HepG2 (cell line): ENCODE results near the gene TAGLN2. TPM values are rescaled to one million over a fixed set of nuclear protein-coding genes. Genes with fewer than 3 reads are reported as not detected.

Experiments used
- ATAC-seq: fragments of 200-7000 bp; cut with Tn5 transposase; 3 replicates; pipeline ENCODE4 v1.9.1; 2020; ENCODE audit warnings: mild to moderate bottlenecking, moderate library complexity
- BruUV-seq: library from RNA; stranded (reverse); fragments of 400-500 nt; replicated peaks from 2 replicates; lab custom pipeline; 2021; lab: Mats Ljungman, UMichigan
- CTCF ChIA-PET: fragments of 300-600 bp; formaldehyde crosslinking; extraction: SDS; loops from one replicate; lab custom pipeline; 2021; ENCODE audit warnings: low total read pairs, inconsistent platforms, low intra/inter-chr PET ratio; lab: Yijun Ruan, JAX
- POLR2A ChIA-PET: fragments of 350-600 bp; sonication (Branson Sonifier 250); formaldehyde crosslinking; loops from one replicate; lab custom pipeline; 2020; ENCODE audit warnings: antibody characterized with exemption, inconsistent platforms; lab: Yijun Ruan, JAX
- DNase-seq: peaks from one replicate; pipeline ENCODE4 v3.0.0-alpha.2; 2015; ENCODE audit warnings: low spot score
- FAIRE-seq: peaks from 3 replicates; lab custom pipeline; 2011; peaks lifted over from hg19 to GRCh38; lab: Jason Lieb, UNC
- H2AFZ ChIP-seq: one replicate; pipeline ENCODE4 v1.6.1; 2011; ENCODE audit warnings: low read length, inconsistent platforms
- H3K27ac ChIP-seq: fragments of 300-600 bp; 3 replicates; pipeline ENCODE4 v1.8.0; 2011; ENCODE audit warnings: mixed run types, mild to moderate bottlenecking, mixed read lengths, low read length, inconsistent platforms; ENCODE audit not compliant: insufficient read depth; ENCODE audit errors: extremely low read length
- H3K27me3 ChIP-seq, 2 experiments: fragments of 200-600 bp in 1 of 2; 2 replicates in 1 of 2; 3 replicates in 1 of 2; pipeline versions ENCODE4 v1.6.0 to v1.8.0; 2011; ENCODE audit warnings: low read length in 2 of 2, mild to moderate bottlenecking in 2 of 2, moderate library complexity in 2 of 2, inconsistent platforms in 1 of 2; ENCODE audit not compliant: insufficient read depth in 2 of 2, control insufficient read depth in 1 of 2
- H3K36me3 ChIP-seq, 2 experiments: fragments of 200-600 bp in 1 of 2; replicated peaks in 1 of 2; 2 replicates in 1 of 2; 3 replicates in 1 of 2; pipeline versions ENCODE4 v1.5.1 to v1.8.0; 2011; ENCODE audit warnings: low read length in 2 of 2, inconsistent platforms in 1 of 2; ENCODE audit not compliant: insufficient read depth in 2 of 2, control insufficient read depth in 1 of 2
- H3K4me1 ChIP-seq: 2 replicates; pipeline ENCODE4 v1.5.1; 2012; ENCODE audit warnings: low read length, inconsistent platforms; ENCODE audit not compliant: insufficient read depth
- H3K4me2 ChIP-seq: 2 replicates; pipeline ENCODE4 v1.6.0; 2011; ENCODE audit warnings: low read depth, low read length, inconsistent platforms
- H3K4me3 ChIP-seq, 3 experiments: fragments of 200-600 bp in 1 of 3; sonication (generic), shearing (Covaris generic) in 1 of 3; replicated peaks in 1 of 3; 2 replicates each; pipeline ENCODE4 v1.5.1; 2011 to 2016; ENCODE audit warnings: low read length in 3 of 3, inconsistent platforms in 2 of 3, low read depth in 2 of 3, mild to moderate bottlenecking in 2 of 3, control low read depth in 1 of 3, mixed read lengths in 1 of 3; ENCODE audit not compliant: insufficient read depth in 1 of 3
- H3K79me2 ChIP-seq: one replicate; pipeline ENCODE4 v1.6.1; 2011; ENCODE audit warnings: low read length, inconsistent platforms; ENCODE audit not compliant: insufficient read depth
- H3K9ac ChIP-seq: 2 replicates; pipeline ENCODE4 v1.6.0; 2011; ENCODE audit warnings: mild to moderate bottlenecking, low read depth, low read length, inconsistent platforms; ENCODE audit not compliant: insufficient read depth
- H3K9me3 ChIP-seq: 2 replicates; pipeline ENCODE4 v1.5.1; 2012; ENCODE audit warnings: mild to moderate bottlenecking, low read length
- H4K20me1 ChIP-seq: 2 replicates; pipeline ENCODE4 v1.6.0; 2011; ENCODE audit warnings: inconsistent platforms, mild to moderate bottlenecking, low read length, moderate library complexity; ENCODE audit not compliant: insufficient read depth
- EED ChIP-seq: sonication (generic); formaldehyde crosslinking; IDR thresholded peaks from 2 replicates; pipeline ENCODE4 v1.5.0; 2020; ENCODE audit warnings: mild to moderate bottlenecking, missing genetic modification reagents
- PITX1 ChIP-seq: sonication (generic); formaldehyde crosslinking; IDR thresholded peaks from 2 replicates; pipeline ENCODE4 v1.5.1; 2020; ENCODE audit warnings: mild to moderate bottlenecking, missing genetic modification reagents
- RNF219 ChIP-seq: sonication (generic); formaldehyde crosslinking; IDR thresholded peaks from 2 replicates; pipeline ENCODE4 v1.5.0; 2020; ENCODE audit warnings: mild to moderate bottlenecking, missing genetic modification reagents
- ZFP82 ChIP-seq: sonication (generic); formaldehyde crosslinking; IDR thresholded peaks from 2 replicates; pipeline ENCODE4 v1.5.1; 2020; ENCODE audit warnings: mild to moderate bottlenecking, missing genetic modification reagents, borderline replicate concordance
- ZNF136 ChIP-seq: sonication (generic); formaldehyde crosslinking; IDR thresholded peaks from 2 replicates; pipeline ENCODE4 v1.8.1; 2022; ENCODE audit warnings: low read depth, mild to moderate bottlenecking, moderate library complexity, missing genetic modification reagents
- ZNF142 ChIP-seq: sonication (generic); formaldehyde crosslinking; IDR thresholded peaks from 2 replicates; pipeline ENCODE4 v1.4.0; 2020; ENCODE audit warnings: missing genetic modification reagents
- ZNF792 ChIP-seq: IDR thresholded peaks from 2 replicates; pipeline ENCODE4 v1.6.1; 2016
- WGBS: methylation state at CpG from one replicate; pipeline ENCODE4 v1.1.6; 2017; ENCODE audit warnings: low lambda C conversion rate; 5-methylcytosine and 5-hydroxymethylcytosine counted together
- in situ Hi-C: cut with HindIII; loops from 2 replicates; pipeline ENCODE4 v1.10.0; 2017; ENCODE audit warnings: low pct_unique_long_range_greater_than_20kb; ENCODE audit not compliant: extremely low pct_ligation_motif_present
- intact Hi-C: fragments of 100-400 bp; cut with micrococcal nuclease; formaldehyde crosslinking; loops from one replicate; pipeline ENCODE4 v1.10.0; 2022; ENCODE audit not compliant: unreplicated experiment
- polyA plus RNA-seq, 8 experiments: library from polyadenylated mRNA; depleted of rRNA in 3 of 8; stranded (reverse) in 7 of 8; unstranded in 1 of 8; fragments of >200 nt; fragmentation: Illumina TruSeq in 4 of 8; extraction: Trizol in 4 of 8; gene quantifications; 2 replicates each; pipeline versions ENCODE4 v1.2.1 to v1.2.3, GENCODE V29; 2011 to 2016; ENCODE audit warnings: low read depth in 4 of 8, missing spikeins in 1 of 8, mixed read lengths in 1 of 8; ENCODE audit not compliant: insufficient read depth in 1 of 8
- total RNA-seq, 5 experiments: library from RNA; depleted of rRNA; stranded (reverse); fragments of >200 nt; fragmentation: Illumina TruSeq; extraction: Trizol; gene quantifications; 2 replicates each; pipeline ENCODE4 v1.2.3, GENCODE V29; 2016; ENCODE audit warnings: low read depth in 1 of 5
- TF ChIP-seq, protein P1 (sequence below): IDR thresholded peaks from 2 replicates; pipeline ENCODE4 v1.6.1; 2018; ENCODE audit warnings: missing genetic modification reagents, mild to moderate bottlenecking, missing compliant biosample characterization

TAGLN2 gene
- total and polyA plus RNA-seq, 2 of the 13 experiments (the other 11 are each of a cell fraction or from before 2014, with no cell fraction given) = 6.7 to 17.2 TPM

- no peak for ATAC-seq
- no peaks in the 10 kb centered on the region for H3K36me3 ChIP-seq
- FAIRE-seq = no peak
- DNase-seq = no peak
- ChIA-PET POLR2A (no interaction called here), CTCF (no interaction called here)
- H2AFZ ChIP-seq = no peak overlapping the region
- in situ Hi-C loops = no loop called here
- H3K4me3 ChIP-seq = no peak overlapping the region
- no peak overlapping the region for H3K4me2 ChIP-seq
- H3K9ac ChIP-seq = no peak overlapping the region
- intact Hi-C loops = no loop called here
- TF ChIP-seq ZNF136 (CRISPR knock-in tag) (no peak), ZNF792 (CRISPR knock-in tag) (no peak)
- no TSS peak for BruUV-seq
- no peak overlapping the region for H3K27ac ChIP-seq
- no peaks in the 10 kb centered on the region for H4K20me1 ChIP-seq
- no peaks in the 10 kb centered on the region for H3K79me2 ChIP-seq
- H3K27me3 ChIP-seq = peaks cover 9 to 44% of the 10 kb centered on the region in 2 experiments
- WGBS = 75% methylated on average over 4 of the region's 18 CpGs
- peaks cover 25% of the 10 kb centered on the region for H3K4me1 ChIP-seq
- no peaks in the 10 kb centered on the region for H3K9me3 ChIP-seq
Measured at GRCh38 chr1:159928491-159929050, 3.3 kb upstream of the TAGLN2 start.

DNA sequence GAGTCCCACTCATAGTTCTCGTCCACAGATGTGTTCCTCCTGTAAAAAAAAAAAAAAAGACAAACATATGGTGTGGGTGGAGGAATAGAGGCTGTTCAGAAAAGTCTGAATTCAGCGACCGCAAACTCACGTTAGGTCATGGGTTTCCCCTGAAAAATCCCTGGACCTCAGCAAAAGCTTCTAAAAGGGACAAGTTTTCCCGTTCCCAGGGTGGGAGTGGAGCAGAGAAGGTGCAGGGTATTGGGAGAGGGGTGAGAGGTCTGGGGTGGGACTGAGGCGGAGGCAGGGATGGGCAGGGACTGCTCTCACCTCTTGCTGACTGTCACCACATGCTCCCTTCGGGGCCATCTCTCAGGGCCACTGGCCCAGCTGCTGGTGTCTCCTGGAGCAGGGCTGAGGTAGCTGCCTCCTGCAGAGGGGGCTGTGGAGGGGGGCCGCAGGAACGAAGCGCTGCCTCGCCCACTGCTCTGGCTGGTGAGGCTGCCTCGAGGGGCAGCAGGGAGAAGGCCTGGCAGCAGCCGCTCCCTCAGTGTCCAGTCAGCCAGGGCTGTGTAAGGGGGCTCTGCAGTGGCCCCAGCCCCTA is 2.6 kb upstream of the TAGLN2 start:
- Histone ChIP-seq H3K4me3 (no peak overlapping the region), H3K27me3 (peaks cover 9 to 39% of the 10 kb centered on the region in 2 experiments), H3K9ac (no peak overlapping the region), H3K4me2 (no peak overlapping the region), H3K9me3 (no peaks in the 10 kb centered on the region), H3K79me2 (no peaks in the 10 kb centered on the region), H2AFZ (no peak overlapping the region), H3K36me3 (no peaks in the 10 kb centered on the region), H3K27ac (no peak overlapping the region), H4K20me1 (no peaks in the 10 kb centered on the region), H3K4me1 (peaks cover 31% of the 10 kb centered on the region)
- no peak for DNase-seq
- no peak for FAIRE-seq
- BruUV-seq = no TSS peak
- whole genome bisulfite sequencing = 47% methylated on average over 9 of the region's 13 CpGs
- in situ Hi-C loops (no loop called here), intact Hi-C loops (no loop called here)
- ChIA-PET CTCF (no interaction called here), POLR2A (no interaction called here)
- peak; percentile 10; the same call in 2 of the 3 replicates for ATAC-seq
- TF ChIP-seq PITX1 (CRISPR knock-in tag) (no peak), ZFP82 (CRISPR knock-in tag) (no peak), ZNF142 (no peak), EED (no peak), RNF219 (CRISPR knock-in tag) (no peak)
- TF ChIP-seq, protein P1, sequence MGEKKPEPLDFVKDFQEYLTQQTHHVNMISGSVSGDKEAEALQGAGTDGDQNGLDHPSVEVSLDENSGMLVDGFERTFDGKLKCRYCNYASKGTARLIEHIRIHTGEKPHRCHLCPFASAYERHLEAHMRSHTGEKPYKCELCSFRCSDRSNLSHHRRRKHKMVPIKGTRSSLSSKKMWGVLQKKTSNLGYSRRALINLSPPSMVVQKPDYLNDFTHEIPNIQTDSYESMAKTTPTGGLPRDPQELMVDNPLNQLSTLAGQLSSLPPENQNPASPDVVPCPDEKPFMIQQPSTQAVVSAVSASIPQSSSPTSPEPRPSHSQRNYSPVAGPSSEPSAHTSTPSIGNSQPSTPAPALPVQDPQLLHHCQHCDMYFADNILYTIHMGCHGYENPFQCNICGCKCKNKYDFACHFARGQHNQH (CRISPR knock-in tag) = no peak
